ENCODE measurements around the gene FAM3C.

FAM3C gene

DNA sequence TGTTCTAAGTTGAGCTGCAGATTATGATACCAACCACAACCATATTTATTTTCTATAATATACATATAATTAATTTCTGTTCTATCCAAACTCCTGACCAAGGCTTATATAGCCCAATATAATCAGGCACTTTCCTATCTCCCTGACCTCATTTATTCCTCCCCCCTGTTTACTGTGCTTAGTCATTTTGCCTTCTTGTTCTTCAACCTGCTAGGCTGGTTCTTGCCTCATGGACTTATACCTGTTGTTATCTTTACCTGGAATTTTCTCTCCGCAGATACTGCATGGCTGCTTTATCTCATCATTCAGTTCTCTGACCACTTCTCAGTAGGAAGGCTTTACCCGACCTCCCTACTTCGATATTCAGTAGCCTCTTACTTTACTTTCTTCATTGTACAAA lies 24.9 kb upstream of the FAM3C start:
- H2AFZ ChIP-seq = no peak overlapping the region
- H3K9me3 ChIP-seq (ENCODE audit: control insufficient read depth, low read length) = no peaks in the 10 kb centered on the region
- no peak overlapping the region for H3K27ac ChIP-seq
- no peaks in the 10 kb centered on the region for H3K79me2 ChIP-seq
- H3K4me3 ChIP-seq (ENCODE audit: low read depth, low read length) = no peak overlapping the region
- no peaks in the 10 kb centered on the region for H3K4me1 ChIP-seq
- TF ChIP-seq, protein P1, sequence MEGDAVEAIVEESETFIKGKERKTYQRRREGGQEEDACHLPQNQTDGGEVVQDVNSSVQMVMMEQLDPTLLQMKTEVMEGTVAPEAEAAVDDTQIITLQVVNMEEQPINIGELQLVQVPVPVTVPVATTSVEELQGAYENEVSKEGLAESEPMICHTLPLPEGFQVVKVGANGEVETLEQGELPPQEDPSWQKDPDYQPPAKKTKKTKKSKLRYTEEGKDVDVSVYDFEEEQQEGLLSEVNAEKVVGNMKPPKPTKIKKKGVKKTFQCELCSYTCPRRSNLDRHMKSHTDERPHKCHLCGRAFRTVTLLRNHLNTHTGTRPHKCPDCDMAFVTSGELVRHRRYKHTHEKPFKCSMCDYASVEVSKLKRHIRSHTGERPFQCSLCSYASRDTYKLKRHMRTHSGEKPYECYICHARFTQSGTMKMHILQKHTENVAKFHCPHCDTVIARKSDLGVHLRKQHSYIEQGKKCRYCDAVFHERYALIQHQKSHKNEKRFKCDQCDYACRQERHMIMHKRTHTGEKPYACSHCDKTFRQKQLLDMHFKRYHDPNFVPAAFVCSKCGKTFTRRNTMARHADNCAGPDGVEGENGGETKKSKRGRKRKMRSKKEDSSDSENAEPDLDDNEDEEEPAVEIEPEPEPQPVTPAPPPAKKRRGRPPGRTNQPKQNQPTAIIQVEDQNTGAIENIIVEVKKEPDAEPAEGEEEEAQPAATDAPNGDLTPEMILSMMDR (IDR thresholded peaks at IDR 0.05) = no peak
- H3K4me2 ChIP-seq (ENCODE audit: low read length) = no peak overlapping the region
- H3K9ac ChIP-seq = no peak overlapping the region
- H3K27me3 ChIP-seq (ENCODE audit: control insufficient read depth, insufficient read depth, low read length) = no peaks in the 10 kb centered on the region
- no peaks in the 10 kb centered on the region for H3K36me3 ChIP-seq (ENCODE audit: control insufficient read depth, insufficient read depth, low read length)

DNA sequence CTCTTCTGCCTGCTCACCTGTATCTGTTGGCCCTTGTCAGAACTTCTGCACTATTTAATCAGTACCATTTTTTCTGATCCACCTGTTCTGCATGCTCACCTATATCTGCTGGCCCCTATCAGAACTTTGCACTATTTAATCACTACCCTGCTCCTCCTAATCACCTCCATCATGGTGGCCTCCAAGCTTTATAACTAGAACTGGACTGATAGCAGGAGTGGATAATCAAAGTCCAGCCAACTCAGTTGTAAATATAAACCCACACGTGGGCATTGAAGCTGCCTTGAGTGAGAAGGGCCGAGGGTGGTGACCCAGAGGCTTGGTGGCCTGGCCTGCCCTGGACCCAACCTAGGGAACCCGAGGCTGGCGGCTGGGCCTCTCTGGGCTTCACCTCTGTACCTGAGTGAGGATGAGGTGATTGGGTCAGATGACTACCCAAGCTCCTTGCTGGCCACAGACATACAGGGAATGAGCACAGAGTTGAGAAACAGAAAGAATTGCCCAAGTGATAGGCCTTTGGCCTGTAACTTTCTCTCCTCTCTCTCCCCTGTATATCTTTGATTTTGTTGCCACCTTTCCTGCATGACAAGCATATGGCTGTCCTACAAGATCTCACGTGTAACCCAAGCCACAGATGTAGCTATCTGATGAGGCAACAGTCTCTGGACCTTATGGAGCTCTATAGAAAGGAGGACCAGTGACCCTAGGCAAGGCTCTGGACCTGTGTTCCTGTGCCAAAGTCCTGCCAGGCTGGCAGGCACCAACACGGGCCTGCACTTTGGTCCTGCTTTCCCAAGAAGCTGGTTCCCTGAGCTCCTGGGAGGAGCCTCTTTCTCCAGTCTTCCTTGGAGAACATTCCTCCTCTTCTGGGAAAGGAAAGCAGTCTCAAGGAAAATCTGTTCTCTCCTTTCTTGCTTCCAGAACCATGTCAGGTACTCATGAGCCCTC lies 23.4 kb upstream of the FAM3C start:
- H3K4me1 ChIP-seq = no peaks in the 10 kb centered on the region
- TF ChIP-seq, protein P1 (IDR thresholded peaks at IDR 0.05) = no peak
- H2AFZ ChIP-seq = no peak overlapping the region
- no peaks in the 10 kb centered on the region for H3K9me3 ChIP-seq (ENCODE audit: control insufficient read depth, low read length)
- H3K9ac ChIP-seq = no peak overlapping the region
- H3K36me3 ChIP-seq (ENCODE audit: control insufficient read depth, insufficient read depth, low read length) = no peaks in the 10 kb centered on the region
- H3K27me3 ChIP-seq (ENCODE audit: control insufficient read depth, insufficient read depth, low read length) = no peaks in the 10 kb centered on the region
- H3K79me2 ChIP-seq = no peaks in the 10 kb centered on the region
- no peak overlapping the region for H3K4me3 ChIP-seq (ENCODE audit: low read depth, low read length)
- no peak overlapping the region for H3K27ac ChIP-seq
- H3K4me2 ChIP-seq (ENCODE audit: low read length) = no peak overlapping the region

DNA sequence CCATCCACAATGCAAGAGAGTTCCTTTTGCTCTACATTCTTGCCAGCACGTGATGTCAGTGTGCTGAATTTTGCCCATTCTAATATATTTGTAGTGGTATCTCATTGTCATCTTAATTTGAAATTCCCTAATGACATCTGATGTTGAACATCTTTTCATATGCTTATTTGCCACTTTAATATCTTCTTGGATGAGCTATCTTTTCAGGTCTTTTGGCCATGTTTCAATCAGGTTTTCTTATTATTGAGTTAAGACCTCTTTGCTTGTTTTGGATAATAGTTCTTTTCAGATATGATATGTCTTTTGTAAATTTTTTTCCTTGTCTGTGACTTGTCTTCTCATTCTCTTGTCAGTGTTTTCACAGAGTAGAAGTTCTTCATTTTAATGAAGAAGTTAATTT lies 20.4 kb upstream of the FAM3C start:
- no peaks in the 10 kb centered on the region for H3K36me3 ChIP-seq (ENCODE audit: control insufficient read depth, insufficient read depth, low read length)
- H3K27ac ChIP-seq = no peak overlapping the region
- no peak overlapping the region for H2AFZ ChIP-seq
- no peaks in the 10 kb centered on the region for H3K9me3 ChIP-seq (ENCODE audit: control insufficient read depth, low read length)
- H3K27me3 ChIP-seq (ENCODE audit: control insufficient read depth, insufficient read depth, low read length) = no peaks in the 10 kb centered on the region
- TF ChIP-seq, protein P1 (IDR thresholded peaks at IDR 0.05) = no peak
- H3K4me1 ChIP-seq = no peaks in the 10 kb centered on the region
- no peaks in the 10 kb centered on the region for H3K79me2 ChIP-seq
- no peak overlapping the region for H3K9ac ChIP-seq
- H3K4me2 ChIP-seq (ENCODE audit: low read length) = no peak overlapping the region
- no peak overlapping the region for H3K4me3 ChIP-seq (ENCODE audit: low read depth, low read length)

DNA sequence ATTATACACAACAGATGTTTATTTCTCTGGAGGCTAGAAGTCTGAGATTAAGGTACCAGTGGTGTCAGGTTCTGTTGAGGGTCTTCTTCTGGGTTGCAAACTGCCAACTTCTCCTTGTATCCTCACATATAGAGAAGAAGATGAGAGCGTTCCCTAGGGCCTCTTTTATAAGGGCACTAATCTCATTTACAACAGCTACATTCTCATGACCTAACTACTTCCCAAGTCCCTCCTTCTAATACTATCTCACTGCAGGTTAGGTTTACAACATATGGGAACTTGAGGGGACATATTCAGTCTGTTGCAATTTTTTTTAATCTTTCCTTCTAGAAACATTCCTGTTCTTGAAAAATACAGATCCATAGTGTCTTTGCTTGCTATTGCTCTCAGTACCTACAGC lies 18.3 kb upstream of the FAM3C start:
- Histone ChIP-seq H3K4me2 (ENCODE audit: low read length) (no peak overlapping the region), H3K9ac (no peak overlapping the region), H3K27ac (no peak overlapping the region), H3K27me3 (ENCODE audit: control insufficient read depth, insufficient read depth, low read length) (no peaks in the 10 kb centered on the region), H3K4me3 (ENCODE audit: low read depth, low read length) (no peak overlapping the region), H3K79me2 (no peaks in the 10 kb centered on the region), H3K4me1 (no peaks in the 10 kb centered on the region), H3K9me3 (ENCODE audit: control insufficient read depth, low read length) (no peaks in the 10 kb centered on the region), H2AFZ (no peak overlapping the region), H3K36me3 (ENCODE audit: control insufficient read depth, insufficient read depth, low read length) (no peaks in the 10 kb centered on the region)
- TF ChIP-seq, protein P1 (IDR thresholded peaks at IDR 0.05) = no peak

DNA sequence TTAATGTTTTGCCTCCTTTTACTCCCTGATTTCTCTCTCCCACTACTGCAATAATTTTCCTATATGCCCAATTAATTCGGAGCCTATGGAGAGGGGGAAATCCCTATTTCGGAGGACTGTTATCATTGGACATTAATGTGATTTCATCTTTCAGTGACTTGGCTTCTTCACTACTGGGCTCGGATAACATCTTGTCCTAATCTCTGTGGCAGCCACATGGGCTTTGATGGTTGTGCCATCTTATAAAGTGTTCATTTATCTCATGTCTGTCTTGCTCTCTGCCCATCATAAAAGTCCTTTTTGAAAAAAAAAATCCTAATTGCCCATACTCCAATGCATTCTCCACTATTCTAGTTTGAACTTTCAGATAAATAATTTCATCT lies 15.5 kb upstream of the FAM3C start:
- H3K27me3 ChIP-seq (ENCODE audit: control insufficient read depth, insufficient read depth, low read length) = no peaks in the 10 kb centered on the region
- no peaks in the 10 kb centered on the region for H3K36me3 ChIP-seq (ENCODE audit: control insufficient read depth, insufficient read depth, low read length)
- no peak overlapping the region for H3K4me3 ChIP-seq (ENCODE audit: low read depth, low read length)
- H3K79me2 ChIP-seq = no peaks in the 10 kb centered on the region
- H3K9ac ChIP-seq = no peak overlapping the region
- TF ChIP-seq, protein P1 (IDR thresholded peaks at IDR 0.05) = no peak
- H2AFZ ChIP-seq = no peak overlapping the region
- no peak overlapping the region for H3K27ac ChIP-seq
- no peaks in the 10 kb centered on the region for H3K9me3 ChIP-seq (ENCODE audit: control insufficient read depth, low read length)
- H3K4me1 ChIP-seq = no peaks in the 10 kb centered on the region
- no peak overlapping the region for H3K4me2 ChIP-seq (ENCODE audit: low read length)

Measured in parathyroid adenoma (tissue), 2 donors.